Spinal cord (tissue), 10 donors: ENCODE results near the gene TRIM56. TPM values are rescaled to one million over a fixed set of nuclear protein-coding genes. Genes with fewer than 3 reads are reported as not detected.

ENCODE experiments used
- DNase-seq, 6 donors: peaks; one replicate each; pipeline versions ENCODE4 v3.0.0 to v3.0.0-alpha.2; 2013 to 2015; ENCODE audit warnings: low spot score in 6 of 6, low read depth in 4 of 6
- H3K27ac ChIP-seq: one replicate; pipeline ENCODE4 v1.5.1; 2013; ENCODE audit warnings: low read depth, low read length, control low read depth
- H3K27me3 ChIP-seq: one replicate; pipeline ENCODE4 v1.6.1; 2013; ENCODE audit warnings: low read length; ENCODE audit not compliant: control insufficient read depth, insufficient read depth
- H3K36me3 ChIP-seq: one replicate; pipeline ENCODE4 v1.6.1; 2013; ENCODE audit warnings: low read length; ENCODE audit not compliant: control insufficient read depth, insufficient read depth
- H3K4me1 ChIP-seq: one replicate; pipeline ENCODE4 v1.6.1; 2013; ENCODE audit warnings: low read length; ENCODE audit not compliant: control insufficient read depth, insufficient read depth
- H3K4me3 ChIP-seq: one replicate; pipeline ENCODE4 v1.5.1; 2013; ENCODE audit warnings: low read depth, low read length, control low read depth
- H3K9me3 ChIP-seq: one replicate; pipeline ENCODE4 v1.6.1; 2013; ENCODE audit warnings: low read length; ENCODE audit not compliant: control insufficient read depth, insufficient read depth
- WGBS: methylation state at CpG from one replicate; pipeline ENCODE4 v1.1.5; 2013; ENCODE audit warnings: missing lambda C conversion rate; ENCODE audit not compliant: insufficient coverage; 5-methylcytosine and 5-hydroxymethylcytosine counted together
- polyA plus RNA-seq, 2 donors: library from polyadenylated mRNA; unstranded; fragments of 120-200 nt; gene quantifications; one replicate each; pipeline ENCODE4 v1.2.1, GENCODE V29; 2013; ENCODE audit not compliant: insufficient read length in 2 of 2
- total RNA-seq, 2 donors: library from RNA; depleted of rRNA in 1 of 2; stranded (reverse); fragments of 120-200 nt in 1 of 2; fragments of >200 nt in 1 of 2; gene quantifications; one replicate each; pipeline versions ENCODE4 v1.2.3 to v1.2.4, GENCODE V29; 2013 to 2014
- donor health status: healthy.

Gene TRIM56
- total and polyA plus RNA-seq, 4 donors, result 5.6 to 10.9 (median 6.5) TPM

- peak in 2 of 6 donors; percentile 45 to 71 for DNase-seq
- Histone ChIP-seq H3K4me3 (no peak overlapping the region), H3K27ac (no peak overlapping the region), H3K36me3 (no peaks in the 10 kb centered on the region), H3K9me3 (no peaks in the 10 kb centered on the region), H3K4me1 (peaks cover 13% of the 10 kb centered on the region), H3K27me3 (no peaks in the 10 kb centered on the region)
- WGBS, result no CpG with 5 or more reads among the region's 16 CpGs
Measured at GRCh38 chr7:101138213-101138870, 53.1 kb downstream of the TRIM56 start.

- H3K4me1 ChIP-seq, result peaks cover 11% of the 10 kb centered on the region
- no peaks in the 10 kb centered on the region for H3K9me3 ChIP-seq
- DNase-seq, result no peak
- H3K4me3 ChIP-seq, result no peak overlapping the region
- no peaks in the 10 kb centered on the region for H3K36me3 ChIP-seq
- no peaks in the 10 kb centered on the region for H3K27me3 ChIP-seq
- H3K27ac ChIP-seq, result no peak overlapping the region
- WGBS, result 33% methylated on average over 1 of the region's 3 CpGs
Measured at GRCh38 chr7:101140339-101140699, 55.0 kb downstream of the TRIM56 start.

- H3K4me3 ChIP-seq, result no peak overlapping the region
- H3K27me3 ChIP-seq, result peaks cover under 1% of the 10 kb centered on the region
- H3K27ac ChIP-seq, result no peak overlapping the region
- H3K36me3 ChIP-seq, result no peaks in the 10 kb centered on the region
- H3K9me3 ChIP-seq, result no peaks in the 10 kb centered on the region
- DNase-seq, result no peak
- 61% methylated on average over 2 of the region's 4 CpGs for WGBS
- H3K4me1 ChIP-seq, result peaks cover 11% of the 10 kb centered on the region
Measured at GRCh38 chr7:101140746-101141382, 55.6 kb downstream of the TRIM56 start.

Other genes with a start within 250 kb of the TRIM56 start
- 10 to 100 TPM; 13.8 to 21.2 TPM for gene SLC12A9, start 232.8 kb upstream of the TRIM56 start, total RNA-seq
- gene SLC12A9, start 232.8 kb upstream of the TRIM56 start, polyA plus RNA-seq, result 10 to 100 TPM; 34.8 to 48.3 TPM
- 10 to 100 TPM; 16.0 to 66.6 TPM for gene TRIP6, start 218.1 kb upstream of the TRIM56 start, total RNA-seq
- 10 to 100 TPM; 36.2 to 55.6 TPM for gene TRIP6, start 218.1 kb upstream of the TRIM56 start, polyA plus RNA-seq
- 10 to 100 TPM; 21.3 to 68.7 TPM for gene SRRT, start 210.4 kb upstream of the TRIM56 start, total RNA-seq
- gene SRRT, start 210.4 kb upstream of the TRIM56 start, polyA plus RNA-seq, result 100 to 1,000 TPM; 139 to 158 TPM
- 1 to 10 TPM; 1.4 to 4.2 TPM for gene UFSP1, start 195.8 kb upstream of the TRIM56 start, total RNA-seq
- 1 to 10 TPM; 2.5 to 2.6 TPM for gene UFSP1, start 195.8 kb upstream of the TRIM56 start, polyA plus RNA-seq
- gene ACHE, start 189.6 kb upstream of the TRIM56 start, total RNA-seq, result 10 to 100 TPM; 14.7 to 71.4 TPM
- 100 to 1,000 TPM in 1 of 2 donors, 10 to 100 TPM in 1; 96.8 to 108 TPM for gene ACHE, start 189.6 kb upstream of the TRIM56 start, polyA plus RNA-seq
- gene MUC3A, start 135.9 kb upstream of the TRIM56 start, total RNA-seq, result under 1 TPM; 0.17 to 0.40 TPM
- 1 to 10 TPM; 1.9 to 2.5 TPM for gene MUC3A, start 135.9 kb upstream of the TRIM56 start, polyA plus RNA-seq
- gene MUC12, start 115.9 kb upstream of the TRIM56 start, total RNA-seq, result 1 to 10 TPM in 1 of 2 donors, under 1 TPM in 1; 0.59 to 1.4 TPM
- 1 to 10 TPM; 1.9 to 2.2 TPM for gene MUC12, start 115.9 kb upstream of the TRIM56 start, polyA plus RNA-seq
- not detected for gene MUC17, start 65.4 kb upstream of the TRIM56 start, total RNA-seq
- not detected for gene MUC17, start 65.4 kb upstream of the TRIM56 start, polyA plus RNA-seq
- 1 to 10 TPM; 1.9 to 2.1 TPM for gene SERPINE1, start 41.6 kb downstream of the TRIM56 start, total RNA-seq
- 1 to 10 TPM; 1.9 to 4.8 TPM for gene SERPINE1, start 41.6 kb downstream of the TRIM56 start, polyA plus RNA-seq
- gene AP1S1, start 69.0 kb downstream of the TRIM56 start, total RNA-seq, result 10 to 100 TPM; 49.0 to 79.9 TPM
- gene AP1S1, start 69.0 kb downstream of the TRIM56 start, polyA plus RNA-seq, result 10 to 100 TPM; 88.8 to 96.4 TPM
- gene VGF, start 80.1 kb downstream of the TRIM56 start, total RNA-seq, result 10 to 100 TPM in 1 of 2 donors, 1 to 10 TPM in 1; 7.9 to 19.9 TPM
- gene VGF, start 80.1 kb downstream of the TRIM56 start, polyA plus RNA-seq, result 10 to 100 TPM; 58.2 to 70.2 TPM
- gene NAT16, start 94.8 kb downstream of the TRIM56 start, total RNA-seq, result under 1 TPM; 0.40 to 0.61 TPM
- gene NAT16, start 94.8 kb downstream of the TRIM56 start, polyA plus RNA-seq, result 1 to 10 TPM; 6.9 to 7.5 TPM
- not detected for gene MOGAT3, start 115.6 kb downstream of the TRIM56 start, total RNA-seq
- under 1 TPM in 1 of 2 donors, not detected in 1; 0.12 TPM for gene MOGAT3, start 115.6 kb downstream of the TRIM56 start, polyA plus RNA-seq
- gene PLOD3, start 132.1 kb downstream of the TRIM56 start, total RNA-seq, result 10 to 100 TPM; 26.2 to 40.1 TPM
- 10 to 100 TPM; 56.9 to 71.7 TPM for gene PLOD3, start 132.1 kb downstream of the TRIM56 start, polyA plus RNA-seq
- 10 to 100 TPM; 57.2 to 95.5 TPM for gene ZNHIT1, start 132.7 kb downstream of the TRIM56 start, total RNA-seq
- gene ZNHIT1, start 132.7 kb downstream of the TRIM56 start, polyA plus RNA-seq, result 10 to 100 TPM; 80.4 to 80.9 TPM
- gene CLDN15, start 152.3 kb downstream of the TRIM56 start, total RNA-seq, result 1 to 10 TPM; 3.3 to 8.3 TPM
- 10 to 100 TPM in 1 of 2 donors, 1 to 10 TPM in 1; 9.2 to 13.8 TPM for gene CLDN15, start 152.3 kb downstream of the TRIM56 start, polyA plus RNA-seq
- 100 to 1,000 TPM; 115 to 244 TPM for gene FIS1, start 159.6 kb downstream of the TRIM56 start, total RNA-seq
- 100 to 1,000 TPM; 211 to 232 TPM for gene FIS1, start 159.6 kb downstream of the TRIM56 start, polyA plus RNA-seq
- gene IFT22, start 236.3 kb downstream of the TRIM56 start, total RNA-seq, result 10 to 100 TPM; 36.1 to 66.0 TPM
- gene IFT22, start 236.3 kb downstream of the TRIM56 start, polyA plus RNA-seq, result 10 to 100 TPM; 59.8 to 64.4 TPM